GM12878 (cell line): ENCODE measurements around the gene DUT. TPM values are rescaled to one million over a fixed set of nuclear protein-coding genes. Genes with fewer than 3 reads are reported as not detected.

Experiments used
- ATAC-seq: fragments of 200-7000 bp; cut with Tn5 transposase; 3 replicates; pipeline ENCODE4 v1.9.1; 2020; ENCODE audit warnings: mild to moderate bottlenecking, moderate library complexity
- BruUV-seq: library from RNA; stranded (reverse); fragments of 400-500 nt; replicated peaks from 2 replicates; lab custom pipeline; 2021; lab: Mats Ljungman, UMichigan
- CTCF ChIA-PET: fragments of 300-600 bp; sonication (Branson Sonifier 250); formaldehyde crosslinking; extraction: SDS; loops from one replicate; lab custom pipeline; 2021; ENCODE audit warnings: inconsistent platforms; lab: Yijun Ruan, JAX
- POLR2A ChIA-PET: fragments of 350-600 bp; formaldehyde crosslinking; extraction: SDS; loops from one replicate; lab custom pipeline; 2021; ENCODE audit warnings: inconsistent platforms; lab: Charles Lee
- RAD21 ChIA-PET: fragments of 300-600 bp; sonication (Branson Sonifier 250); formaldehyde crosslinking; loops from one replicate; lab custom pipeline; 2023; ENCODE audit warnings: antibody characterized with exemption; ENCODE audit not compliant: unreplicated experiment; lab: Charles Lee
- SMC1A ChIA-PET: fragments of 300-600 bp; sonication (Branson Sonifier 250); formaldehyde crosslinking; loops from one replicate; lab custom pipeline; 2023; ENCODE audit not compliant: unreplicated experiment, uncharacterized antibody; lab: Charles Lee
- DNase-seq: peaks from one replicate; pipeline ENCODE4 v3.0.0-alpha.2; 2011; ENCODE audit warnings: low read depth, low spot score
- FAIRE-seq: peaks from 3 replicates; lab custom pipeline; 2011; peaks lifted over from hg19 to GRCh38; lab: Jason Lieb, UNC
- H2AFZ ChIP-seq: 2 replicates; pipeline ENCODE4 v1.6.0; 2011; ENCODE audit warnings: low read depth, low read length, control low read depth; ENCODE audit not compliant: control insufficient read depth
- H3K27ac ChIP-seq: 2 replicates; pipeline ENCODE4 v1.5.1; 2011; ENCODE audit warnings: control low read depth; ENCODE audit not compliant: control insufficient read depth, insufficient read depth
- H3K27me3 ChIP-seq, 2 experiments: replicated peaks in 1 of 2; 2 replicates each; pipeline versions ENCODE4 v1.6.0 to v1.6.1; 2011; ENCODE audit warnings: low read length in 1 of 2; ENCODE audit not compliant: control insufficient read depth in 2 of 2, insufficient read depth in 2 of 2
- H3K36me3 ChIP-seq, 2 experiments: 2 replicates each; pipeline ENCODE4 v1.5.1; 2011; ENCODE audit warnings: low read length in 1 of 2; ENCODE audit not compliant: control insufficient read depth in 2 of 2, insufficient read depth in 2 of 2
- H3K4me1 ChIP-seq: 2 replicates; pipeline ENCODE4 v1.6.1; 2011; ENCODE audit warnings: mild to moderate bottlenecking, low read length, moderate library complexity, mixed read lengths; ENCODE audit not compliant: control insufficient read depth, insufficient read depth
- H3K4me2 ChIP-seq: 2 replicates; pipeline ENCODE4 v1.6.0; 2011; ENCODE audit warnings: control low read depth; ENCODE audit not compliant: control insufficient read depth, insufficient read depth
- H3K4me3 ChIP-seq: fragments of 200-600 bp; sonication (generic); 2 replicates; pipeline ENCODE4 v1.5.1; 2016
- H3K79me2 ChIP-seq: 2 replicates; pipeline ENCODE4 v1.6.0; 2011; ENCODE audit warnings: low read length; ENCODE audit not compliant: control insufficient read depth, insufficient read depth
- H3K9ac ChIP-seq: 2 replicates; pipeline ENCODE4 v1.8.0; 2011; ENCODE audit warnings: low read length, control low read depth, mixed read lengths; ENCODE audit not compliant: control insufficient read depth, insufficient read depth
- H3K9me3 ChIP-seq: replicated peaks from 3 replicates; pipeline ENCODE4 v1.5.1; 2011; ENCODE audit warnings: mild to moderate bottlenecking, low read length; ENCODE audit not compliant: control insufficient read depth, insufficient read depth
- H4K20me1 ChIP-seq: 2 replicates; pipeline ENCODE4 v1.6.0; 2011; ENCODE audit not compliant: control insufficient read depth, insufficient read depth
- ATF3 ChIP-seq: IDR thresholded peaks from 2 replicates; pipeline ENCODE4 v1.6.1; 2011; ENCODE audit warnings: low read depth, mild to moderate bottlenecking, low read length, moderate library complexity, borderline replicate concordance; ENCODE audit errors: extremely low read depth
- CBX3 ChIP-seq: fragments of 200-600 bp; sonication (generic); IDR thresholded peaks from 2 replicates; pipeline ENCODE4 v1.6.1; 2016; ENCODE audit warnings: low read depth, borderline replicate concordance
- E4F1 ChIP-seq: fragments of 450-650 bp; IDR thresholded peaks from 2 replicates; pipeline ENCODE4 v1.6.1; 2018; ENCODE audit warnings: borderline replicate concordance, mild to moderate bottlenecking; ENCODE audit not compliant: partially characterized antibody
- GATAD2B ChIP-seq: fragments of 450-650 bp; conservative IDR thresholded peaks from 2 replicates; pipeline ENCODE4 v1.6.1; 2017; ENCODE audit warnings: low read depth, mild to moderate bottlenecking, moderate library complexity
- KDM1A ChIP-seq: fragments of 200-600 bp; sonication (generic); IDR thresholded peaks from 2 replicates; pipeline ENCODE4 v1.6.1; 2016; ENCODE audit warnings: borderline replicate concordance
- LARP7 ChIP-seq: fragments of 450-650 bp; IDR thresholded peaks from 2 replicates; pipeline ENCODE4 v1.6.1; 2017; ENCODE audit warnings: mild to moderate bottlenecking
- MAX ChIP-seq: IDR thresholded peaks from 2 replicates; pipeline ENCODE4 v1.6.1; 2012; ENCODE audit warnings: low read depth, low read length, improper control_type of control experiment
- NR2C2 ChIP-seq: IDR thresholded peaks from 2 replicates; pipeline ENCODE4 v1.6.1; 2011; ENCODE audit warnings: borderline replicate concordance, low read depth; ENCODE audit not compliant: control insufficient read depth, insufficient read length
- NR2F1 ChIP-seq: fragments of 450-650 bp; conservative IDR thresholded peaks from 2 replicates; pipeline ENCODE4 v1.6.1; 2017; ENCODE audit warnings: mild to moderate bottlenecking
- PAX8 ChIP-seq: fragments of 450-650 bp; IDR thresholded peaks from 2 replicates; pipeline ENCODE4 v1.6.1; 2017; ENCODE audit warnings: mild to moderate bottlenecking, moderate library complexity
- RUNX3 ChIP-seq: IDR thresholded peaks from 2 replicates; pipeline ENCODE4 v1.6.1; 2012; ENCODE audit warnings: low read length, inconsistent platforms
- SIN3A ChIP-seq: IDR thresholded peaks from 2 replicates; pipeline ENCODE4 v1.6.1; 2012; ENCODE audit warnings: low read depth, low read length, improper control_type of control experiment
- SMARCA5 ChIP-seq: fragments of 450-650 bp; IDR thresholded peaks from 2 replicates; pipeline ENCODE4 v1.6.1; 2017; ENCODE audit warnings: mild to moderate bottlenecking
- TCF3 ChIP-seq: IDR thresholded peaks from 2 replicates; pipeline ENCODE4 v1.6.1; 2012; ENCODE audit warnings: low read depth, mild to moderate bottlenecking, low read length, borderline replicate concordance; ENCODE audit not compliant: insufficient read depth
- TCF7 ChIP-seq: IDR thresholded peaks from 2 replicates; pipeline ENCODE4 v1.6.1; 2014; ENCODE audit warnings: antibody characterized with exemption, borderline replicate concordance
- YBX1 ChIP-seq: fragments of 450-650 bp; IDR thresholded peaks from 2 replicates; pipeline ENCODE4 v1.6.1; 2016; ENCODE audit warnings: antibody characterized with exemption
- ZNF384 ChIP-seq: IDR thresholded peaks from 2 replicates; pipeline ENCODE4 v1.6.1; 2012; ENCODE audit warnings: low read depth, mild to moderate bottlenecking, low read length, improper control_type of control experiment, borderline replicate concordance
- ZNF622 ChIP-seq: fragments of 450-650 bp; IDR thresholded peaks from 2 replicates; pipeline ENCODE4 v1.6.1; 2017; ENCODE audit warnings: mild to moderate bottlenecking, inconsistent platforms
- WGBS: methylation state at CpG from one replicate; pipeline ENCODE4 v1.1.6; 2016; ENCODE audit warnings: low lambda C conversion rate; ENCODE audit not compliant: insufficient replicate concordance, insufficient coverage; ENCODE audit errors: missing lambda C conversion rate; 5-methylcytosine and 5-hydroxymethylcytosine counted together
- in situ Hi-C: fragments of 300-500 bp; cut with MboI; formaldehyde crosslinking; loops from 9 replicates; pipeline ENCODE4 v1.14.3; 2018; ENCODE audit warnings: mixed read lengths
- intact Hi-C: fragments of 100-400 bp; cut with micrococcal nuclease; formaldehyde crosslinking; loops from one replicate; pipeline ENCODE4 v1.14.2; 2022; ENCODE audit not compliant: unreplicated experiment
- polyA plus RNA-seq, 11 experiments: library from polyadenylated mRNA; depleted of rRNA in 4 of 11; unstranded in 6 of 11; stranded (reverse) in 5 of 11; fragments of >200 nt; fragmentation: Nextera tagmentation in 4 of 11; fragmentation: Illumina TruSeq in 1 of 11; extraction: Ambion mirVana in 4 of 11; extraction: Trizol in 1 of 11; gene quantifications; 1 replicate in 1 of 11; 2 replicates in 10 of 11; pipeline versions ENCODE4 v1.2.1 to v1.2.3, GENCODE V29; 2011 to 2016; ENCODE audit warnings: inconsistent platforms in 2 of 11, missing spikeins in 2 of 11, low read depth in 1 of 11
- total RNA-seq, 4 experiments: library from RNA; depleted of rRNA in 3 of 4; stranded (reverse); fragments of >200 nt in 3 of 4; fragmentation: Illumina TruSeq in 1 of 4; extraction: Trizol in 1 of 4; gene quantifications; 2 replicates each; pipeline versions ENCODE4 v1.2.1 to v1.2.3, GENCODE V29; 2013 to 2021

The DUT gene
- total and polyA plus RNA-seq, 10 of the 15 experiments (the other 5 are each of a cell fraction or from before 2014, with no cell fraction given), result 20.1 to 452 (median 149) TPM

- no peak for TF ChIP-seq ZNF384
- TF ChIP-seq ATF3, result no peak
- TF ChIP-seq SIN3A, result no peak
- TF ChIP-seq RUNX3, result no peak
- no peak for TF ChIP-seq TCF7
- TF ChIP-seq ZNF622, result no peak
- CTCF ChIA-PET, result no interaction called here
These were observed 32.2 kb downstream of the DUT start for GRCh38 chr15:48363474-48363873.

GRCh38 chr15:48365575-48365974 lies 34.3 kb downstream of the DUT start:
- no peaks in the 10 kb centered on the region for H3K27me3 ChIP-seq
- no peak for FAIRE-seq
- no peak overlapping the region for H3K9ac ChIP-seq
- H3K4me2 ChIP-seq, result no peak overlapping the region
- H4K20me1 ChIP-seq, result no peaks in the 10 kb centered on the region
- no peaks in the 10 kb centered on the region for H3K79me2 ChIP-seq
- ChIA-PET RAD21 (no interaction called here), CTCF (interaction anchor here (1.1 kb wide), 1 partner anchor 142 kb away, joined by 3 read pairs; no protein-coding TSS in a partner anchor), POLR2A (no interaction called here), SMC1A (interaction anchor here (1.3 kb wide), 1 partner anchor 8 kb away, joined by 5 read pairs; no protein-coding TSS in a partner anchor)
- no peak overlapping the region for H3K4me3 ChIP-seq
- no peaks in the 10 kb centered on the region for H3K9me3 ChIP-seq
- in situ Hi-C loops, result loop anchor here (25.0 kb wide), 1 partner anchor 797 kb away; the partner anchor contains the start of genes COPS2 and GALK2
- no peak for ATAC-seq
- BruUV-seq, result no TSS peak
- no peak overlapping the region for H2AFZ ChIP-seq
- no peak for DNase-seq
- no peaks in the 10 kb centered on the region for H3K4me1 ChIP-seq
- 48% methylated on average over 1 of the region's 1 CpG for WGBS
- H3K27ac ChIP-seq, result no peak overlapping the region
- intact Hi-C loops, result no loop called here
- no peaks in the 10 kb centered on the region for H3K36me3 ChIP-seq
- TF ChIP-seq SMARCA5 (no peak), NR2F1 (no peak), TCF3 (no peak), KDM1A (no peak), MAX (no peak), GATAD2B (no peak), CBX3 (no peak), YBX1 (no peak), E4F1 (no peak), LARP7 (no peak), NR2C2 (no peak), PAX8 (no peak)

More at GRCh38 chr15:48363474-48363873, 32.2 kb downstream of the DUT start:
- WGBS, result 38% methylated on average over 5 of the region's 5 CpGs
- intact Hi-C loops (no loop called here), in situ Hi-C loops (loop anchor here (25.0 kb wide), 1 partner anchor 799 kb away; the partner anchor contains the start of genes COPS2 and GALK2)
- no peak for ATAC-seq
- no peaks in the 10 kb centered on the region for H3K9me3 ChIP-seq
- ChIA-PET SMC1A (no interaction called here), POLR2A (interaction anchor here (0.6 kb wide), 1 partner anchor 285 kb away, joined by 4 read pairs; no protein-coding TSS in a partner anchor), RAD21 (no interaction called here)
- no TSS peak for BruUV-seq
- H4K20me1 ChIP-seq, result no peaks in the 10 kb centered on the region
- no peaks in the 10 kb centered on the region for H3K79me2 ChIP-seq
- H3K27me3 ChIP-seq, result no peaks in the 10 kb centered on the region
- no peak overlapping the region; the same call in 1 of the 2 replicates for H2AFZ ChIP-seq
- no peak for DNase-seq
- H3K9ac ChIP-seq, result no peak overlapping the region
- no peaks in the 10 kb centered on the region for H3K36me3 ChIP-seq
- H3K4me3 ChIP-seq, result no peak overlapping the region
- H3K4me1 ChIP-seq, result peaks cover 8% of the 10 kb centered on the region
- H3K4me2 ChIP-seq, result no peak overlapping the region
- no peak for FAIRE-seq
- no peak overlapping the region for H3K27ac ChIP-seq
